ENCODE measurements around the gene B4GALT3. TPM values are rescaled to one million over a fixed set of nuclear protein-coding genes. Genes with fewer than 3 reads are reported as not detected.

The B4GALT3 gene
- total RNA-seq, 2 experiments from 2014 or later: 45.7 to 49.0 TPM

- Mint-ChIP-seq H3K4me1 (ENCODE audit: low read depth) (peaks cover 49% of the 10 kb centered on the region), H3K9me3 (no peaks in the 10 kb centered on the region)
Measured at GRCh38 chr1:161165742-161166668, 11.3 kb downstream of the B4GALT3 start, which contains the start of gene PPOX. Gene PPOX (plus strand): TSS chr1:161166426. CDS start chr1:161166848, 422 bp downstream.

DNA sequence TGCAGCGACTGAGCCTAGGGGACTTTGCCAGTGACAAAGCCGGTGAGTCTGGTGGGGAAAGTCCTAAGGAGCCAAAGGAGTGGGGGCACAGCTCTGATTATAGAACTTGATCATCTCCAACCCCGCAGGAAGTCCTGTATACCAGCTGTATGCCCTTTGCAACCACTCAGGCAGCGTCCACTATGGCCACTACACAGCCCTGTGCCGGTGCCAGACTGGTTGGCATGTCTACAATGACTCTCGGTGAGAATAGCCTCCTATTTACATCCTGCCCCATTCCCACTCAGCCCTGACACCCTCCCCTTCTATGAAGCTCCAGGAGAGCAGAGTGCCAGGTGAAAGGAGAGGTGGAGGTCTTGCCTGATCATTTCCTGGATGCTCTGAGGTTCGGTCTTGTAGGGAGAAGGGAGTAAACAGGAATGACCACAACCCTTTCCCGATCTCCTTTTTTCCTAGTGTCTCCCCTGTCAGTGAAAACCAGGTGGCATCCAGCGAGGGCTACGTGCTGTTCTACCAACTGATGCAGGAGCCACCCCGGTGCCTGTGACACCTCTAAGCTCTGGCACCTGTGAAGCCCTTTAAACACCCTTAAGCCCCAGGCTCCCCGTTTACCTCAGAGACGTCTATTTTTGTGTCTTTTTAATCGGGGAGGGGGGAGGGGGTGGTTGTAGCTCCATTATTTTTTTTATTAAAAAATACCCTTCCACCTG lies 12.3 kb downstream of the B4GALT3 start:
- H3K4me1 Mint-ChIP-seq (ENCODE audit: low read depth): peaks cover 59% of the 10 kb centered on the region
- H3K9me3 Mint-ChIP-seq: no peaks in the 10 kb centered on the region
- H3K27ac Mint-ChIP-seq: no peak overlapping the region
- DNase-seq: no peak
- H3K4me3 Mint-ChIP-seq: no peak overlapping the region
- intact Hi-C loops (cut with micrococcal nuclease): loop anchor here (5.0 kb wide), 1 partner anchor 217 kb away; no protein-coding TSS in a partner anchor
- no peaks in the 10 kb centered on the region for H3K27me3 Mint-ChIP-seq (ENCODE audit: low read depth)
- CTCF ChIA-PET: interaction anchor here (0.6 to 3.8 kb wide), 18 partner anchors 7 to 217 kb away, joined by 3 to 22 read pairs (median 8); partner anchors contain the start of genes B4GALT3, DEDD, NDUFS2 and TOMM40L
- peaks cover 17% of the 10 kb centered on the region for H3K36me3 Mint-ChIP-seq (ENCODE audit: low read depth)

More at GRCh38 chr1:161165742-161166668, 11.3 kb downstream of the B4GALT3 start, which contains the start of gene PPOX:
- DNase-seq: peak; percentile 97
- Mint-ChIP-seq H3K36me3 (ENCODE audit: low read depth) (peaks cover 17% of the 10 kb centered on the region), H3K27ac (peak within 1 kb of the TSS; percentile 87), H3K4me3 (peak within 1 kb of the TSS; percentile 87), H3K27me3 (ENCODE audit: low read depth) (no peaks in the 10 kb centered on the region)
- CTCF ChIA-PET: interaction anchor here (0.6 to 3.8 kb wide), 27 partner anchors 8 to 216 kb away, joined by 3 to 22 read pairs (median 4); partner anchors contain the start of genes B4GALT3, DEDD, NDUFS2 and TOMM40L
- intact Hi-C loops (cut with micrococcal nuclease): loop anchor here (1.0 to 5.0 kb wide), 7 partner anchors 11 to 216 kb away; partner anchors contain the start of genes B4GALT3, DEDD and NDUFS2

GRCh38 chr1:161163793-161164192 lies 13.5 kb downstream of the B4GALT3 start:
- intact Hi-C loops (cut with micrococcal nuclease): no loop called here
- H3K4me1 Mint-ChIP-seq (ENCODE audit: low read depth): peaks cover 63% of the 10 kb centered on the region
- no peak for DNase-seq
- peaks cover 17% of the 10 kb centered on the region for H3K36me3 Mint-ChIP-seq (ENCODE audit: low read depth)
- no peaks in the 10 kb centered on the region for H3K9me3 Mint-ChIP-seq
- CTCF ChIA-PET: interaction anchor here (3.4 kb wide), 1 partner anchor 13 kb away, joined by 20 read pairs; the partner anchor contains the start of gene B4GALT3
- H3K27ac Mint-ChIP-seq: no peak overlapping the region
- H3K4me3 Mint-ChIP-seq: no peak overlapping the region
- no peaks in the 10 kb centered on the region for H3K27me3 Mint-ChIP-seq (ENCODE audit: low read depth)

- peaks cover 19% of the 10 kb centered on the region for H3K36me3 Mint-ChIP-seq (ENCODE audit: low read depth)
- H3K4me1 Mint-ChIP-seq (ENCODE audit: low read depth): peaks cover 64% of the 10 kb centered on the region
- DNase-seq: no peak
- H3K4me3 Mint-ChIP-seq: no peak overlapping the region
- no peaks in the 10 kb centered on the region for H3K27me3 Mint-ChIP-seq (ENCODE audit: low read depth)
- CTCF ChIA-PET: interaction anchor here (1.3 kb wide), 2 partner anchors 14 to 22 kb away, joined by 3 to 4 read pairs; no protein-coding TSS in a partner anchor
- H3K9me3 Mint-ChIP-seq: no peaks in the 10 kb centered on the region
- intact Hi-C loops (cut with micrococcal nuclease): no loop called here
- no peak overlapping the region for H3K27ac Mint-ChIP-seq
Measured at GRCh38 chr1:161162806-161163205, 14.5 kb downstream of the B4GALT3 start.

DNA sequence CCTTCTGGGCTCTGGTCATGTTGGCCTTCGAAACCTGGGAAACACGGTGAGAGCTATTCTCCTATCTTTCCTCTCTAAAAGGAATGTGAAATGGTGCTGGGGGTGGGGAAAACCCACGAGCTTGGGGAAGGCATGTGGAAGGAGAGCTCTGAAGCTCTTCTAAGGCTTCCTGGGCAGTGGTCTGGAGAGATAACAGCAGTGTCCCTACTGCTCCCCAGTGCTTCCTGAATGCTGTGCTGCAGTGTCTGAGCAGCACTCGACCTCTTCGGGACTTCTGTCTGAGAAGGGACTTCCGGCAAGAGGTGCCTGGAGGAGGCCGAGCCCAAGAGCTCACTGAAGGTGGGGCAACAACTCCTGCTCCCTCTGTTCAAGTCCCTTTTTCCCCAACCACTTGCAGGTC lies 15.3 kb downstream of the B4GALT3 start:
- no peaks in the 10 kb centered on the region for H3K9me3 Mint-ChIP-seq
- peaks cover 58% of the 10 kb centered on the region for H3K4me1 Mint-ChIP-seq (ENCODE audit: low read depth)
- no peak for DNase-seq
- H3K27me3 Mint-ChIP-seq (ENCODE audit: low read depth): no peaks in the 10 kb centered on the region
- intact Hi-C loops (cut with micrococcal nuclease): no loop called here
- H3K4me3 Mint-ChIP-seq: no peak overlapping the region
- H3K27ac Mint-ChIP-seq: no peak overlapping the region
- CTCF ChIA-PET: interaction anchor here (0.5 to 1.3 kb wide), 6 partner anchors 9 to 227 kb away, joined by 3 to 4 read pairs (median 3); no protein-coding TSS in a partner anchor
- peaks cover 19% of the 10 kb centered on the region for H3K36me3 Mint-ChIP-seq (ENCODE audit: low read depth)

GRCh38 chr1:161161652-161162051 lies 15.7 kb downstream of the B4GALT3 start:
- peaks cover 55% of the 10 kb centered on the region for H3K4me1 Mint-ChIP-seq (ENCODE audit: low read depth)
- H3K4me3 Mint-ChIP-seq: no peak overlapping the region
- peaks cover 19% of the 10 kb centered on the region for H3K36me3 Mint-ChIP-seq (ENCODE audit: low read depth)
- H3K9me3 Mint-ChIP-seq: no peaks in the 10 kb centered on the region
- CTCF ChIA-PET: interaction anchor here (0.5 to 1.3 kb wide), 6 partner anchors 10 to 228 kb away, joined by 3 to 4 read pairs (median 3); no protein-coding TSS in a partner anchor
- H3K27me3 Mint-ChIP-seq (ENCODE audit: low read depth): no peaks in the 10 kb centered on the region
- no peak for DNase-seq
- intact Hi-C loops (cut with micrococcal nuclease): no loop called here
- H3K27ac Mint-ChIP-seq: no peak overlapping the region

DNA sequence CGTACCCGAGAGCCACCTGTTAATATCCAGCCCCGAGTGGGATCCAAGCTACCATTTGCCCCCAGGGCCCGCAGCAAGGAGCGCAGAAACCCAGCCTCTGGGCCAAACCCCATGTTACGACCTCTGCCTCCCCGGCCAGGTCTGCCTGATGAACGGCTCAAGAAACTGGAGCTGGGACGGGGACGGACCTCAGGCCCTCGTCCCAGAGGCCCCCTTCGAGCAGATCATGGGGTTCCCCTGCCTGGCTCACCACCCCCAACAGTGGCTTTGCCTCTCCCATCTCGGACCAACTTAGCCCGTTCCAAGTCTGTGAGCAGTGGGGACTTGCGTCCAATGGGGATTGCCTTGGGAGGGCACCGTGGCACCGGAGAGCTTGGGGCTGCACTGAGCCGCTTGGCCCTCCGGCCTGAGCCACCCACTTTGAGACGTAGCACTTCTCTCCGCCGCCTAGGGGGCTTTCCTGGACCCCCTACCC lies 16.6 kb downstream of the B4GALT3 start:
- Mint-ChIP-seq H3K27ac (no peak overlapping the region), H3K9me3 (no peaks in the 10 kb centered on the region), H3K4me3 (peak overlapping the region; percentile 82), H3K4me1 (ENCODE audit: low read depth) (peaks cover 55% of the 10 kb centered on the region), H3K27me3 (ENCODE audit: low read depth) (no peaks in the 10 kb centered on the region), H3K36me3 (ENCODE audit: low read depth) (peaks cover 19% of the 10 kb centered on the region)
- DNase-seq: no peak
- CTCF ChIA-PET: interaction anchor here (0.6 kb wide), 1 partner anchor 65 kb away, joined by 3 read pairs; the partner anchor contains the start of gene TOMM40L
- intact Hi-C loops (cut with micrococcal nuclease): no loop called here

GRCh38 chr1:161159913-161160243 lies 17.4 kb downstream of the B4GALT3 start:
- no peak for DNase-seq
- Mint-ChIP-seq H3K4me1 (ENCODE audit: low read depth) (peaks cover 57% of the 10 kb centered on the region), H3K27me3 (ENCODE audit: low read depth) (no peaks in the 10 kb centered on the region), H3K9me3 (no peaks in the 10 kb centered on the region), H3K36me3 (ENCODE audit: low read depth) (peaks cover 20% of the 10 kb centered on the region), H3K4me3 (peak overlapping the region; percentile 82), H3K27ac (peak overlapping the region; percentile 54)
- intact Hi-C loops (cut with micrococcal nuclease): loop anchor here (2.0 kb wide), 3 partner anchors 17 to 91 kb away; partner anchors contain the start of genes ARHGAP30, B4GALT3 and NDUFS2
- CTCF ChIA-PET: no interaction called here

GRCh38 chr1:161159087-161159912 lies 18.0 kb downstream of the B4GALT3 start, which contains the start of gene USP21:
Gene USP21 (plus strand): TSS chr1:161159500. CDS start chr1:161160641, 1,141 bp downstream.
- H3K27ac Mint-ChIP-seq: peak within 1 kb of the TSS; percentile 86
- peaks cover 58% of the 10 kb centered on the region for H3K4me1 Mint-ChIP-seq (ENCODE audit: low read depth)
- peak within 1 kb of the TSS; percentile 82 for H3K4me3 Mint-ChIP-seq
- H3K27me3 Mint-ChIP-seq (ENCODE audit: low read depth): no peaks in the 10 kb centered on the region
- peaks cover 20% of the 10 kb centered on the region for H3K36me3 Mint-ChIP-seq (ENCODE audit: low read depth)
- no peaks in the 10 kb centered on the region for H3K9me3 Mint-ChIP-seq
- intact Hi-C loops (cut with micrococcal nuclease): loop anchor here (2.0 kb wide), 3 partner anchors 18 to 90 kb away; partner anchors contain the start of genes ARHGAP30, B4GALT3 and NDUFS2
- DNase-seq: peak; percentile 94
- CTCF ChIA-PET: interaction anchor here (1.1 to 2.5 kb wide), 2 partner anchors 7 to 22 kb away, joined by 3 to 19 read pairs; partner anchors contain the start of gene PPOX

- Mint-ChIP-seq H3K9me3 (no peaks in the 10 kb centered on the region), H3K27me3 (ENCODE audit: low read depth) (no peaks in the 10 kb centered on the region), H3K4me3 (peak overlapping the region; percentile 82), H3K36me3 (ENCODE audit: low read depth) (peaks cover 18% of the 10 kb centered on the region), H3K27ac (no peak overlapping the region), H3K4me1 (ENCODE audit: low read depth) (peaks cover 57% of the 10 kb centered on the region)
- intact Hi-C loops (cut with micrococcal nuclease): loop anchor here (2.0 kb wide), 3 partner anchors 18 to 90 kb away; partner anchors contain the start of genes ARHGAP30, B4GALT3 and NDUFS2
- CTCF ChIA-PET: interaction anchor here (0.7 to 2.5 kb wide), 5 partner anchors 8 to 63 kb away, joined by 3 to 19 read pairs (median 3); partner anchors contain the start of gene PPOX
- DNase-seq: no peak
Measured at GRCh38 chr1:161158316-161159010, 18.8 kb downstream of the B4GALT3 start.

Measured in activated naive CD4-positive, alpha-beta T cell treated with anti-CD3 and anti-CD28 coated beads for 36 hours (primary cell).